ENCODE results near the gene SCAI.
"Not testable (repeated sequence)": the region's sequence is repeated elsewhere in the genome, so short reads cannot be mapped to it uniquely, and the experiment has no call there.

The SCAI gene

DNA sequence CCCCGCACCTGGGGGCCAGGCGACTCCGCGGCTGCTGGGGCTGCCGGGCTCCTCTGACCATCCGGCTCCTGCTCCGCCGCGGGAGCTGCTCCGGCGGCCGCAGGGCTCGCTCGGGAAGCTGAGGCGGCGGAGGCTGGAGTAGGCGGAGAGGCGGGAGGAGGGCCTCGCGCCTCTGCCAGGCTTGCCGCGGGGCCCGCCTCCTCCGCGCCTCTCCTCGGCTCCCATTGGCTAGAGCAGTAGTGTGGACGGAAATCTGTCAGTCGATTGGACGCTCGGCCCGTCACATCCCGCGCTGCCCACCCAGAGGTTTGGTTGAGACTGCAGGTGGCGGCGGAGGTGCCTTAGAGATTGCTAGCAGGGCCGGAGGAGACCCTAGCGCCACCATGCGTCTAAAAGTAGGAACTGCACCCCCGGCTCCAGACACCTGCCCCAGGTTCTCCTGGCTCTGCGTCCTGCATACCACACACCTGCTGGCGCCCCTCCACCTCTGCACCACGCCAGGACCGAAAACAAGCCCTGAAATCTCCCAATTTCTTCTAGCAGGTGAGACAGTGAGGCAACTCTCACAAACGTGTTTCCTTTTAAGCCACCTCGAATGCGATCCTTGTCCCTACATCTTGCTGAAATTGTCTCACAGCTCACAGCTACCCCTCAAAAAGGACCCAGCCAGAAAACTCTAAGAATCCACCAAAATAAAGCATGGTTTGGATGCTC is at the start of gene SCAI:
SCAI (minus strand) TSS at position 152 of the 714 bp plus-strand sequence; CDS start at position 61, 91 bp downstream.
- FAIRE-seq: peak; percentile 66

DNA sequence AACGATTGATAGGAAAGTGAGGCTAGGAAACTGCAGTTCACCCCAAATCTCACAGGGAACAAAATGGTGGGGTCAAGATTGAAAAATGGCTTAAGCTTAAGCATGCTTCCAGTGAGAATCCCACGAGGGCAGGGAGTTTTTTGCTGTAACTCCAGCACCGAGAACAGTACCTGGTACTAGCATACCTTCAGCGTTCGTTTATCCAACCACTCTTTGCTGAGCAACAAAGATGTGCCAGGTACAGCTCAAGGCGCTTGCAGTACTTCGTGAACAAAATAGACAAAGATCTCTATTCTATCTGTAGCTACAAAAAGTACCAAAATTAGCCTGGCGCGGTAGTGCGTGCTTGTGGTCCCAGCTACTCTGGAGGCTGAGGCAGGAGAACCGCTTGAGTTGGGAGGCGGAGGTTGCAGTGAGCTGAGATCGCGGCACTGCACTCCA is 47.1 kb upstream of the SCAI start:
- no peak for FAIRE-seq

DNA sequence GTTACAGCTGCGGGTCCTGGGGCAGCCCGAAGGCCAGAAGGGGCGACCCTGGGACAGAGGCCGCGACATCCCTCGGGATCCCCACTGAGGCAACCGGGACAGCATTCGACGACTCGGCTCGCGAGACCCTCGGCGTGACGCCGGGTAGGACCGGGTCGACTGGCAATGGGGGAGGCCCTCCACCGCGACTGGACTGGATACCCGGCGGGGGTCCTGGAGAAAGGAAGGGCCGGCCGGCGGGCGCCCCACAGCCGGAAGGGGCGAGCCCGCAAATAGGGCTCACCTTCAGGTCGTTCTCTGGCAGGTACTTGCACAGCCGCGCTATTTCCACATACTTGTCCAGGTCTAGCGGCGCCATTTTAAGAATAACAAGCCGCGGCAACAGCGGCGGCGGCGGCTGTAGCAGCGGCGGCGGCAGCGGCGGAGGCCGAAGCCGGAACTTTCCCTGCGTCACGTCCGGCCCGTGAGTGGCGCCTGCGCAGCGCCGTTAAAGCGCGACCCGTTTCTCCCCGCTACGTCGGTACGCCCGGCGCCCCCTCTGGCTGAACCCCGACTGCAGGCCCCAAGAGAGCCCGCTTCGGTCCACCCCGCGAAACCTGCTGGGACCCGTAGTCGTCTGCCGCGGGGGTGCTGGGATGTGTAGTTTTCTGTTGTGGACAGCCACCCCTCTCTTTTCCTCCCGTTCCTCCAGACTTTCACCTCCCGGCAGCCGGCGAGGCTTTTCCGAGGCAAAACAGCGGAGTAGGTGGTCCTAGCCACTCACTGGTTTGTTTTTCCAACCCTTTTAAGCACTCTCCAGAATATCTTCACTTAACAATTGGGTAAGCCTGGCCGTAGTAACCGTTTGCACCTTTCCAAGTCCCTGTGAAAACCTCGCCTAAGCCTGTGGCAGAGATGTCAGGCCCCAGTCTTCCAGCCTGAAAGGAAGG is 46.3 kb upstream of the SCAI start, which contains the start of gene PPP6C:
PPP6C (minus strand) TSS at position 443 of the 929 bp plus-strand sequence; CDS start at position 358, 85 bp downstream.
- FAIRE-seq: no peak

DNA sequence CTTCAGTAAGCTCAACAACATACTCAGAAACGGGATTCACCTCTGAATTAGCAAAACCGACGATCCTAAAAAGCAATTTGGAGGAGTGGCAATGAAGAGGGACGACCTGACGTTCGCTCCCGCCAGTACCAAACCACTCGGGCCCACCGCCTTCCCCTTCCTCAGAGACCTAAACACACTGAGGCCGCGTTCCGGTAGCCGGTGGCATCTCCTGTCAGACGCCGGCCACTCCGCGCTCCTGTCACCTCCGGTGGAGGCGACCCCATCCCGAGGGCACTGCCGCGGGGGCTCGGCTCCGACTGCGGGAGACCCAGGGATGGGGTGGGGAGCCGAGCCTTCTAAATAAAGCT is 45.7 kb upstream of the SCAI start:
- no peak for FAIRE-seq

DNA sequence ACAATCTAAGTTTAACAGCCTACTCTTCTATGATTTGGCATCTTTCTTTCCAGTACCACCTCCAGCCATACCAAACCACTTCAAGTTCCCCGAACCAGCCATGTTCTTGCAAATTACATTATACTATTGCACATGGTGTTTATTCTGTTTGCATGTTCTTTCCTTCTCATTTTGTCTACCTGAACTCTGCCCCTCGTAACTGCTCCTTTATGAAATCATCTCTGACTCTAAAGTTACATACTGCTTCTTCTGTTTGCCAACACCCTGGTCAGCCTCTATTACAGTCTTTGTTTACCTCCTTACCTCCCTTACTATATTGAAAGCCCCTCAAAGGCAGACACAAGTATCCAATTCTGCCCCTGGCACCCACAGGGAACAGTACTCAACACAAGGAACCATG is 40.2 kb upstream of the SCAI start:
- no peak for FAIRE-seq

DNA sequence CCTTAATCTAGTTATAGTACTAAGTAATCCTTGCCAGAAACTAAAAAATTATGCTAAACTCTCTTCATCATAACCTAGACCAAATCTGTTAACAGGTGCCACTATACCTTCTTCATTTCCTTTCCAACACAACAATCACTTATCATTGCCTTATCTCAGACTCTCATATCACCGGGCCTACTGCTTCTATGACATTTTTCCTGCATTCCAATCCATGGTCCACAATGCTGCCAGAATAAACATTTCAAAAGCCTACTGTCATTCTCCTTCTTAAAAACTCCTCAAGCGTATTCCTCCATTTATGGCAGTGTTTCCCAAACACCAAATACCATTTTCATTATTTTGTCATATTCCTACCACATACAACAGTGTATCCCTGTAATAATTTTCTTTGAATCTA is 39.7 kb upstream of the SCAI start:
- FAIRE-seq: no peak

DNA sequence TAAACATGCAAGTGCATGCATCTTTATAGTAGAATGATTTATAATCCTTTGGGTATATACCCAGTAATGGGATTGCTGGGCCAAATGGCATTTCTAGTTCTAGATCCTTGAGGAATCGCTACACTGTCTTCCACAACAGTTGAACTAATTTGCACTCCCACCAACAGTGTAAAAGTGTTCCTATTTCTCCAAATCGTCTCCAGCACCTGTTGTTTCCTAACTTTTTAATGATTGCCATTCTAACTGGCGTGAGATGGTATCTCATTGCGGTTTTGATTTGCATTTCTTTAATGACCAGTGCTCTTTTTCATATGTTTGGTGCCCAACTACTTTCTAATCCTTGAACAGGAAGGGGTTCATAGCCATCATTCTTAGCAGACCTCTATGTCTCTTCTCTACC is 38.4 kb upstream of the SCAI start:
- FAIRE-seq: not testable (repeated sequence)

DNA sequence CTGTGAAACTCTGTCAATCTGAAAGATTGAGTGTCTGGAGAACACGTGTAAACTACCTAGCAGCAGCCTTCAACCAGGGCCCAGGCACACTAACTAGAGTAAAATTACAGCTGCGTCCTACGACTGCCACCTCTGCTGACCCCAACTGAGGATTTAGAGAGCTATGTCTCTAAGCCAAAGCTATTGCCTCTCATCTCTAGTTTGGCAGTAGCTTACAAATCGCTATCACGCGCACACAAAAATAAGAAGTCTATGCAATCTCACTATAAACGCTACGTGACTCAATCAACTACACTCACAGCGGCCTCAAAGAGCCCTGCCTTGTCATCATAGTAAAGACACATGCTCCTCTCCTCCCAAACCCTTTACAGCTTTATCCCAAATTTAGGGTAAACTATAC is 37.5 kb upstream of the SCAI start:
- FAIRE-seq: no peak

DNA sequence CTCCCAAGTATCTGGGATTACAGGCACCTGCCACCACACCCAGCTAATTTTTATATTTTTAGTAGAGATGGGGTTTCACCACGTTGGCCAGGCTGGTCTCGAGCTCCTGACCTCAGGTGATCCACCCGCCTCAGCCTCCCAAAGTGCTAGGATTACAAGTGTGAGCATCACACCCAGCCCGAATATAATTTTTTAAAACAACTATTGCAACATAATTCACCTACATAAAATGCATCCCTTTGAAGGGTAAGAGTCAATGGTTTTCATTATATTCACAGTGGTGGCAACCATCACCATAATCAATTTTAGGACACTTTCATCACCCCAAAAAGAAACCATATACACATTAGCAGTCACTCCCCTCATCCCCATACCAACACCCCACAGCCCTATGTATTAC is 36.4 kb upstream of the SCAI start:
- not testable (repeated sequence) for FAIRE-seq

DNA sequence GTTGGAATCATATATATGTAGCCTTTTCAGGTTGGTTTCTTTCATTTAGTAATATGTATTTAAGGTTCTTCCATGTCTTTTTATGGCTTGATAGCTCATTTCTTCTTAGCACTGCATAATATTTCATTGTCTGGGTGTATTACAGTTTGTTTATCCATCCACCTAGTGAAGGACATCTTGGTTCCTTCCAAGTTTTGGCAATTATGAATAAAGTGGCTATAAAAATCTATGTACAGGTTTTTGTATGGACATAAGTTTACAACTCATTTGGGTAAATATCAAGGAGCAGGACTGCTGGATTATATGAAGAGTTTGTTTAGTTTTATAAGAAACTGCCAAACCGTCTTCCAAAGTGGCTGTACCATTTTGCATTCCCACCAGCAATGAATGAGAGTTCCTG is 34.6 kb upstream of the SCAI start:
- FAIRE-seq: no peak

DNA sequence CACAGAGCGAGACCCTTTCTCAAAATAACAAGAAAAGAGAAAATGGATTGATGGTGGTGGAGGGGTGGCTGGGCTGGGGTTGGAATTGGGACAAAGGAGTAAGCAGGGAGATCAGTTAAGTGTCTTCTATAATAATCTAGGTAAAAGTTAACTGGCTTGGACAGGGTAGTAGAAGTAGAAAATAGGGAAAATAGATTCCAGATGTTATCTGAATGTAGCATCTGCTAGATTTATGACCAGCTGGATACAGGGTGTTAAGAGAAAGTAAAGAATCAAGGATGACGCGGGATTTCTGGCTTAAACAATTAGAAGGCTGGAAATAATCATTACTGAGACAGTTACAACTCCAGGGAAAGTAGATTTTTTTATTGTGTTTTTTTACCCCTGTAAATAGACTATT is 33.3 kb upstream of the SCAI start:
- peak; percentile 35 for FAIRE-seq

DNA sequence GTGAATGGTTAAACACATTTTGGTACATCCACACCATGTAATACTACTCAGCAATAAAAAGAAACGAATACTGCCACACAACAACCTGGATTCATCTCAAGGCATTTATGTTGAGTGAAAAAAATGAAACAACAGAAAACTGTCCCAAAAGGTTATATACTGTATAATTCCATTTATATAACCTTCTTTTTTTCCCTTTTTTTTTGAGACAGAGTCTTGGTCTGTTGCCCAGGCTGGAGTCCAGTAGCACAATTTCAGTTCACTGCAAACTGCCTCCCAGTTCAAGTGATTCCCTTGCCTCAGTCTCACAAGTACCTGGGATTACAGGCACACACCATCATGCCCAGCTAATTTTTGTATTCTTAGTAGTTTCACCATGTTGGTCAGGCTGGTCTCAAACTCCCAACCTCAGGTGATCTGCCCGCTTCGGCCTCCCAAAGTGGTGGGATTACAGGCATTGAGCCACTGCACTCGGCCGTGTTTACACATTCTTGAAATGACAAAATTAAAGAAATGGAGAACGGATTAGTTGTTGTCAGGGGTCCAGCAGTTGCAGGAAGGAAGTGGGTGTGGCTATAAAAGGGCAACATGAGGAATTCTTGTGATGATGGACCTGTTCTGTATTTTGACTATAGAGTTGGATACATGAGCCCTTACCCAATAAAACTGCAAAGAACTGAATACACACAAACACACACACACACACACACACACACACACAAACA is 28.9 kb upstream of the SCAI start:
- no peak for FAIRE-seq

DNA sequence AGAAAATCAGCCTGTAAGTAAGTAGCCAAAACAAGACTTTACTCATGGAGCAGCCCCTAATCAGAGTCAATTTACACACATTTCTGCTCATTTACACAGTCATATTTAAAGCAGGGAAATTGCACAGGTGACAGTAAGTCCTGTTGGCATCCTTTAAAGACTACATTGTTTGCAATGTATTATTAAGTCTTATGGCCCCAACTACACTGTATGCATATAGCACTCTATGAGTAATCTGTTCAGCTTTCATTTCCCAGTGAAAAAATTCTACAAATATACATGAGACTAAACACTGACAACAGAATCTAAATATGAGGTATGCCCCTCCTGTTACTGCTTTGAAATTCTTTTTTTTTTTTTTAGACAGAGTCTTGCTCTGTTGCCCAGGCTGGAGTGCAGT is 26.6 kb upstream of the SCAI start:
- FAIRE-seq: no peak

DNA sequence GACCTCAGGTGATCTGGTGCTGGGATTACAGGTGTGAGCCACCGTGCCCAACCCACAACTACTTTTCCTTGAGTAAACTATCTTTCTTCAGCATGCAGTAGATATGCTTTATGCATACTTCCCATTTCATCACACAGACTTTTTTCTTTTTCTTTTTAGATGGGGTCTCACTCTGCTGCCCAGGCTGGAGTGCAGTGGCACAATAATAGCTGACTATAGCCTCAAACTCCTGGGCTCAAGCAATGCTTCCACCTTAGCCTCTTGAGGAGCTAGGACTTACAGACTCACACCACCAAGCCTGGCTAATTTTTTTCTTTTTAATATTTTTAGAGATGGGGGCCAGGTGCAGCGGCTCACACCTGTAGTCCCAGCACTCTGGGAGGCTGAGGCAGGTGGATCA is 23.4 kb upstream of the SCAI start:
- FAIRE-seq: no peak

DNA sequence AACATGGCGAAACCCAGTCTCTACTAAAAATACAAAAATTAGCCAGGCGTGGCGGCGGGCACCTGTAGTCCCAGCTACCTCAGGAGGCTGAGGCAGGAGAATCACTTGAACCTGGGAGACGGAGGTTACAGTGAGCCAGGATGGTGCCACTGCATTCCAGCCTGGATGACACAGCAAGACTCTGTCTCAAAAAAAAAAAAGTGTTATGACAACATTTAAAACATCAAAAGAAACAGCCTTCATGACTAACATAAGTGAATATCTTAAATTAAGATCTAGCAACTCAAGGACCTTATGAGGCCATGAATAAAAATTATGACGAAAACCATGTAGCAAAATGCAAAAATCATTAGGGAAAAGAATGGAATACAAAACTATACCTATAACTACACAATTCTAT is 19.6 kb upstream of the SCAI start:
- not testable (repeated sequence) for FAIRE-seq

DNA sequence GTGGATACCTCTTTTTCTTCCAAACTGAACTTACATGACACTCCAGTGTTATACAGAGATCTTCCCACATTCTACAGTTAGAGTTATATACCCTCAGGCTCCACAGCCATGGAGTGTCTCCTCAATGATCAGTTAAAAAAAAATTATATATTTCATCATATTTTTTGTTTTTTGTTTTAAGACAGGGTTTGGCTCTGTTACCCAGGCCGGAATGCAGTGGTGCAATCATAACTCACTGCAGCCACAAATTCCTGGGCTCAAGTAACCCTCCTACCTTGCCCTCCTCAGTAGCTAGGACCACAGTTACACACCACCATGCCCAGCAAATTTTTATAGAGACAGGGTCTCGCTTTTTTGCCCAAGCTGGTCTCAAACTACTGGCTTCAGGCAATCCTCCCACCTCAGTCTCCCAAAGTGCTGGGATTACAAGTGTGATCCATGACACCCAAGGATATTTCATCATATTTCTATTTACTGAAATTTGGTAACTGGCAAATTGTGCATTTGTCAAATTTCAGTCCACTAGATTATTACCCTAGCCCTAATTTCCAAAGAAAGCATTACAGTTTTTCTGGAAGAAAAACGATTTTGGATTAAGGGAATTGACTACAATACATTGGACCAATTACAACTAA is 18.1 kb upstream of the SCAI start:
- no peak for FAIRE-seq

DNA sequence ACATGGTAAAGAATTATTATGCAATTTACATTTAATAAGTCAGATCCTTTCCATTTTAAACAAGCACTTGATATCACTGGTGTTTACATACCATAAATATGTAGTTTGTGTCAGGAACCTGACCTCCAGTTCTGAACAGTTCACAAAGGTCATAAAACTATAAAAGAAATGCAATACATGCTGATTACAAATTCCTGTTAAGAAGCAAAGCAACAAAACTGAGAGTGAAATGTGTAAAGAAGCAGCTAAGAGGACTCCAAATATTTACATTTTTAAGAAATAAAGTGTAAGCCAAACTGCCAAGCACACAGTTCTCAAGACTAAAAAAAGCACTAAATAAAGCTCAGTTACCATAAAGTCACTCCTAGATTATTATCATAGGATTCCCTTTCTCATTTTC is 17.4 kb upstream of the SCAI start:
- no peak for FAIRE-seq

DNA sequence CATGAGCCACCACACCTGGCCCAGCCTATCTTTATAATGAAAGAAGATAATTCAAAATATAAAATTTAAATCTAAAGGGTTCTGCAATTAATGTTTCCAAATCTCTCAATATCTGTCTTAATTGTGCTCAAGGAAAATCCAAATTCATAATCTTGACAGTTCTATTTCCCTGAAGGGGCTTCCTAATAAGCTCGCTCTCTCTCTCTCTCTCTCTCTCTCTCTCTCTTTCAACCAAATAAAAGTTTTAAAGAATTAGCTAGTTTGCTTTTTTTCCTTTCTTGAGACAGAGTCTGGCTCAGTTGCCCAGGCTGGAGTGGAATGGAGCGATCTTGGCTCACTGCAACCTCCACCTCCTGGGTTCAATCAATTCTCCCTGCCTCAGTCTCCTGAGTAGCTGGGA is 13.2 kb upstream of the SCAI start:
- no peak for FAIRE-seq

DNA sequence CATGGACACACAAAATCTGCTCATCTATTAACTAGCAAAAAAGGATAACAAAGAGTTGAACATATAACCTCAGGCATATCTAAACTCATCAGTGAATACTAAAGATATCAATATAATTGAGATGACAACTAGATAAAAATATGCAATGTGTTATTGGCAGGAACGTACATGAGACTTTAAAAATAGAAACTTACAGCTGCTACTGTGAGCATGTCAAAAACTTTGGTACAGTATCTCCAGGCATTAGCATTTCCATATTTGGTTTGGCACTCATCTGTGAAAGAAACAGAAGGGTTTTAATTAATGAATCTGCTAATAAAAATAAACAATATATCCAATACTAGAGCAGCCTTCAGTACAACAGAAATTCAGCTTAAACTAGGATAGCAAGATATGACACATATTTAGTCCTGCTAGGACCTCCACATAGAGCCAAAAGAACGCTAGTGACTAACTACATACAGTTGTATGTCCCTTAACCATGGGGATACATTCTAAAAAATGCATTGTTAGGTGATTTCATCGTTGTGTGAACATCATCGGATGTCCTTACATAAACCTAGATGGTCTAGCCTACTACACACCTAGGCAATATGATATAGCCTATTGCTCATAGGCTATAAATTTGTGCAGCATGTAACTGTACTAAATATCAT is 10.5 kb upstream of the SCAI start:
- FAIRE-seq: no peak

DNA sequence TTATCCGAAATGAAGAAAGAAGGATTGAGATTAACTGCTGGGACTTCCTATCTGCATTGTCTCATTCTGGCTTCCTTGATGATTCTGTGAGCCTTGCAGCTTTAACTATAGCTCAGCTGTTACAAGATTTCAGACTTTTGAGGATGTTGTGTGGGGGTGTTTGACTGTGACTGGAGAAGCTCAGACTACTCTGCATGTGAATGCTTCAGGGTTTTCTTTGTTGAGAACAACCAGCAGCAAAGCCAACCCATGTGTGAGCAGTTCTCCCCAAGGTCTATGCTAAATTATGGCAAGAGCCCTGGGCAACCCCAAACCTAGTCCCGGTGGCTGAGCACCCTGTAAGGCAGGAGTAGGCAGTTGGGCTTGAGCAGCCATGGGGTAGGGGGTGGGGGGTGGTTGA is 8.4 kb upstream of the SCAI start:
- FAIRE-seq: no peak

DNA sequence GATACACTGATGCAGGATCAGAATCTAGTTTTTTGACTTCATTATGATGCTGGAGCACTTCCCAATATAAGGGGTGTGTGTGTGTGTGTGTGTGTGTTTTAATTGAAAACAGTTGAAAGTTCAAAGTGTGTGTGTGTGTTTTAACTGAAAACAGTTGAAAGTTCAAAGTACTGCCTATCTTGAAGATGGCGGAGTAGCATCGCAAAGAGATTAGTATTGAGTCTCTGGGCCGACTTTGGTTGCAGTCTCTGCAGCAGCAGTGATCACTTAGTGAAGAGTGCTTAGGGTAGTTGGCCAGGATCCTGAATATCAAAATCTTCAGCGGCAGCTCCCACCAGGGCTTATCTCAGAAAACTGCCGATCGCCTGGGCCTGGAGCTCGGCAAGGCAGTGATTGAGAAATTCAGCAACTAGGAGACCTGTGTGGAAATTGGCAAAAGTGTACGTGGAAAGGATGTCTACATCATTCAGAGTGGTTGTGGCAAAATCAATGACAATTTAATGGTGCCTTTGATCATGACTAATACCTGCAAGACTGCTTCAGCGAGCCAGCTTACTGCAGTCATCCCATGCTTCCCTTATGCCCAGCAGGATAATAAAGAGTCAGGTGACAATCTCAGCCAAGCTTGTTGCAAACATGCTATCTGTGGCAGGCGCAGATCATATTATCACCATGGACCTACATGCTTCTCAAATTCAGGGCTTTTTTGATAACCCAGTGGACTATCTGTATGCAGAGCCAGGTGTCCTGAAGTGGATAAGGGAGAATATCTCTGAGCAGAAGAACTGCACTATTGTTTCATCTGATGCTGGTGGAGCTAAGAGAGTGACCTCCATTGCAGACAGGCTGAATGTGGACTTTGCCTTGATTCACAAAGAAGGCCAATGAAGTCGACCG is 7.3 kb upstream of the SCAI start:
- FAIRE-seq: no peak
